MCF 10A (cell line): ENCODE results near the gene FARP1. TPM values are rescaled to one million over a fixed set of nuclear protein-coding genes. Genes with fewer than 3 reads are reported as not detected.

ENCODE experiments used
- BruUV-seq: library from RNA; stranded (reverse); fragments of 400-500 nt; replicated peaks from 2 replicates; lab custom pipeline; 2021; lab: Mats Ljungman, UMichigan
- CTCF ChIA-PET: fragments of 300-600 bp; sonication (Branson Sonifier 250); formaldehyde crosslinking; extraction: SDS; loops from one replicate; lab custom pipeline; 2021; ENCODE audit warnings: antibody characterized with exemption, inconsistent platforms; lab: Yijun Ruan, JAX
- POLR2A ChIA-PET: fragments of 300-600, 350-650 bp; sonication (Branson Sonifier 250); formaldehyde crosslinking; extraction: SDS; loops from one replicate; lab custom pipeline; 2020; ENCODE audit warnings: antibody characterized with exemption, inconsistent platforms; lab: Yijun Ruan, JAX
- DNase-seq: peaks from one replicate; pipeline ENCODE4 v3.0.0-alpha.2; 2018; ENCODE audit not compliant: unreplicated experiment
- H3K27ac Mint-ChIP-seq: one replicate; pipeline ENCODE4 v1.8.0; 2022; ENCODE audit warnings: mild to moderate bottlenecking, low read depth, mixed read lengths; ENCODE audit not compliant: unreplicated experiment
- H3K27me3 Mint-ChIP-seq: one replicate; pipeline ENCODE4 v1.8.0; 2022; ENCODE audit warnings: mixed read lengths; ENCODE audit not compliant: insufficient read depth, unreplicated experiment
- H3K36me3 Mint-ChIP-seq: one replicate; pipeline ENCODE4 v1.8.0; 2022; ENCODE audit warnings: mild to moderate bottlenecking, moderate library complexity, mixed read lengths; ENCODE audit not compliant: insufficient read depth, unreplicated experiment
- H3K4me1 Mint-ChIP-seq: one replicate; pipeline ENCODE4 v1.8.0; 2022; ENCODE audit warnings: mixed read lengths; ENCODE audit not compliant: insufficient read depth, unreplicated experiment
- H3K4me3 Mint-ChIP-seq: one replicate; pipeline ENCODE4 v1.8.0; 2022; ENCODE audit warnings: mild to moderate bottlenecking, moderate library complexity, mixed read lengths; ENCODE audit not compliant: unreplicated experiment
- H3K9me3 Mint-ChIP-seq: one replicate; pipeline ENCODE4 v1.8.0; 2022; ENCODE audit warnings: mixed read lengths; ENCODE audit not compliant: unreplicated experiment
- CTCF ChIP-seq: fragments of 200-600 bp; IDR thresholded peaks from one replicate; pipeline ENCODE4 v1.8.0; 2022; ENCODE audit warnings: antibody characterized with exemption, mild to moderate bottlenecking; ENCODE audit not compliant: unreplicated experiment
- intact Hi-C: fragments of 100-400 bp; cut with micrococcal nuclease; formaldehyde crosslinking; loops from 2 replicates; pipeline ENCODE4 v1.14.1; 2022
- total RNA-seq: library from RNA; stranded (reverse); gene quantifications from 2 replicates; pipeline ENCODE4 v1.2.3, GENCODE V29; 2022

Gene FARP1
- total RNA-seq, 1 experiment from 2014 or later = 30.1 TPM

- H3K27me3 Mint-ChIP-seq = no peaks in the 10 kb centered on the region
- peaks cover 8% of the 10 kb centered on the region for H3K9me3 Mint-ChIP-seq
- H3K27ac Mint-ChIP-seq = no peak overlapping the region
- intact Hi-C loops = no loop called here
- no peaks in the 10 kb centered on the region for H3K36me3 Mint-ChIP-seq
- no TSS peak for BruUV-seq
- no peak for DNase-seq
- TF ChIP-seq CTCF = no peak
- ChIA-PET POLR2A (no interaction called here), CTCF (no interaction called here)
- no peaks in the 10 kb centered on the region for H3K4me1 Mint-ChIP-seq
- no peak overlapping the region for H3K4me3 Mint-ChIP-seq
These were observed 150.2 kb downstream of the FARP1 start for GRCh38 chr13:98293103-98293502.

GRCh38 chr13:98293570-98294142 lies 150.8 kb downstream of the FARP1 start:
- H3K36me3 Mint-ChIP-seq = no peaks in the 10 kb centered on the region
- no peak overlapping the region for H3K27ac Mint-ChIP-seq
- DNase-seq = no peak
- no TSS peak for BruUV-seq
- no peak overlapping the region for H3K4me3 Mint-ChIP-seq
- H3K9me3 Mint-ChIP-seq = peaks cover 8% of the 10 kb centered on the region
- intact Hi-C loops = no loop called here
- H3K4me1 Mint-ChIP-seq = peaks cover 5% of the 10 kb centered on the region
- TF ChIP-seq CTCF = no peak
- ChIA-PET POLR2A (no interaction called here), CTCF (no interaction called here)
- H3K27me3 Mint-ChIP-seq = no peaks in the 10 kb centered on the region

GRCh38 chr13:98295371-98295770 lies 152.5 kb downstream of the FARP1 start:
- no peak for DNase-seq
- Mint-ChIP-seq H3K4me3 (no peak overlapping the region), H3K4me1 (peaks cover 6% of the 10 kb centered on the region), H3K36me3 (no peaks in the 10 kb centered on the region), H3K9me3 (peaks cover under 1% of the 10 kb centered on the region), H3K27me3 (no peaks in the 10 kb centered on the region), H3K27ac (no peak overlapping the region)
- POLR2A ChIA-PET = no interaction called here
- BruUV-seq = no TSS peak
- no peak for TF ChIP-seq CTCF
- intact Hi-C loops = no loop called here
- CTCF ChIA-PET = interaction anchor here (0.6 to 1.3 kb wide), 3 partner anchors 13 to 1843 kb away, joined by 3 read pairs; no protein-coding TSS in a partner anchor

GRCh38 chr13:98297051-98297450 lies 154.2 kb downstream of the FARP1 start:
- no TSS peak for BruUV-seq
- no peak for TF ChIP-seq CTCF
- no peak overlapping the region for H3K27ac Mint-ChIP-seq
- no peaks in the 10 kb centered on the region for H3K9me3 Mint-ChIP-seq
- no peak for DNase-seq
- CTCF ChIA-PET = interaction anchor here (0.6 to 1.1 kb wide), 3 partner anchors 10 to 1499 kb away, joined by 3 to 4 read pairs (median 3); no protein-coding TSS in a partner anchor
- H3K27me3 Mint-ChIP-seq = no peaks in the 10 kb centered on the region
- H3K36me3 Mint-ChIP-seq = no peaks in the 10 kb centered on the region
- peaks cover 6% of the 10 kb centered on the region for H3K4me1 Mint-ChIP-seq
- POLR2A ChIA-PET = no interaction called here
- intact Hi-C loops = no loop called here
- no peak overlapping the region for H3K4me3 Mint-ChIP-seq
